Measurements from ENCODE around the gene EXOC3L2. TPM values are rescaled to one million over a fixed set of nuclear protein-coding genes. Genes with fewer than 3 reads are reported as not detected.
"Not testable (repeated sequence)": the region's sequence is repeated elsewhere in the genome, so short reads cannot be mapped to it uniquely, and the experiment has no call there.

Gene EXOC3L2
- total RNA-seq, 1 donor from 2014 or later = not detected

GRCh38 chr19:45256836-45257235 is 11.6 kb upstream of the EXOC3L2 start:
- intact Hi-C loops (cut with micrococcal nuclease) = no loop called here

GRCh38 chr19:45255611-45256157 is 10.5 kb upstream of the EXOC3L2 start:
- intact Hi-C loops (cut with micrococcal nuclease) = no loop called here

GRCh38 chr19:45254044-45254531 is 8.9 kb upstream of the EXOC3L2 start:
- intact Hi-C loops (cut with micrococcal nuclease) = loop anchor here (5.0 kb wide), 1 partner anchor 463 kb away; no protein-coding TSS in a partner anchor

- intact Hi-C loops (cut with micrococcal nuclease) = loop anchor here (5.0 kb wide), 1 partner anchor 464 kb away; no protein-coding TSS in a partner anchor
Observed at GRCh38 chr19:45253396-45254027, 8.3 kb upstream of the EXOC3L2 start.

GRCh38 chr19:45251452-45252354 is 6.5 kb upstream of the EXOC3L2 start:
- intact Hi-C loops (cut with micrococcal nuclease) = loop anchor here (1.0 to 5.0 kb wide), 8 partner anchors 73 to 466 kb away; partner anchors contain the start of genes BLOC1S3, CLASRP, POLR1G and TRAPPC6A

GRCh38 chr19:45250832-45251451 is 5.7 kb upstream of the EXOC3L2 start, which contains the start of gene MARK4:
MARK4 (plus strand) TSS chr19:45251271; CDS start chr19:45251589, 318 bp downstream.
- intact Hi-C loops (cut with micrococcal nuclease) = loop anchor here (1.0 to 5.0 kb wide), 8 partner anchors 73 to 466 kb away; partner anchors contain the start of genes BLOC1S3, CLASRP, POLR1G and TRAPPC6A

GRCh38 chr19:45250216-45250831 is 5.1 kb upstream of the EXOC3L2 start:
- intact Hi-C loops (cut with micrococcal nuclease) = loop anchor here (2.0 to 5.0 kb wide), 2 partner anchors 156 to 467 kb away; partner anchors contain the start of gene POLR1G

GRCh38 chr19:45249261-45250033 is 4.2 kb upstream of the EXOC3L2 start:
- intact Hi-C loops (cut with micrococcal nuclease) = loop anchor here (2.0 to 5.0 kb wide), 2 partner anchors 157 to 468 kb away; partner anchors contain the start of gene POLR1G

- intact Hi-C loops (cut with micrococcal nuclease) = no loop called here
Observed at GRCh38 chr19:45247136-45247535, 1.9 kb upstream of the EXOC3L2 start.

GRCh38 chr19:45245826-45246225 is 619 bp upstream of the EXOC3L2 start:
- intact Hi-C loops (cut with micrococcal nuclease) = no loop called here

GRCh38 chr19:45244133-45244794 is 943 bp downstream of the EXOC3L2 start:
- intact Hi-C loops (cut with micrococcal nuclease) = no loop called here

- intact Hi-C loops (cut with micrococcal nuclease) = no loop called here
Observed at GRCh38 chr19:45243144-45243732, 2.0 kb downstream of the EXOC3L2 start.

GRCh38 chr19:45238556-45238955 is 6.7 kb downstream of the EXOC3L2 start:
- intact Hi-C loops (cut with micrococcal nuclease) = no loop called here

GRCh38 chr19:45235485-45235884 is 9.7 kb downstream of the EXOC3L2 start:
- intact Hi-C loops (cut with micrococcal nuclease) = no loop called here

- intact Hi-C loops (cut with micrococcal nuclease) = no loop called here
Observed at GRCh38 chr19:45234089-45234869, 10.9 kb downstream of the EXOC3L2 start.

- intact Hi-C loops (cut with micrococcal nuclease) = no loop called here
Observed at GRCh38 chr19:45231891-45232290, 13.3 kb downstream of the EXOC3L2 start.

- intact Hi-C loops (cut with micrococcal nuclease) = not testable (repeated sequence)
Observed at GRCh38 chr19:45229056-45229455, 16.2 kb downstream of the EXOC3L2 start.

GRCh38 chr19:45224645-45225044 is 20.6 kb downstream of the EXOC3L2 start:
- intact Hi-C loops (cut with micrococcal nuclease) = no loop called here

Measured in T-helper 1 cell treated with Interleukin-12 subunit alpha and Interleukin-12 subunit beta and Interleukin-4 antibody, amounts not matched to agents 30 ng/mL and 1 ng/mL, for 36 hours (primary cell).